SK-N-SH (cell line): Measurements from ENCODE around the gene ZNF107.

ENCODE experiments used
- EZH2phosphoT487 ChIP-seq: fragments of 200-600 bp; sonication (generic); IDR thresholded peaks from 2 replicates; pipeline ENCODE4 v1.6.1; 2017; ENCODE audit warnings: low read depth, mixed run types, mild to moderate bottlenecking, antibody characterized with exemption, moderate library complexity, borderline replicate concordance
- GABPA ChIP-seq: IDR thresholded peaks from 2 replicates; pipeline ENCODE4 v1.4.0; 2012; ENCODE audit warnings: low read depth, mild to moderate bottlenecking
- MXI1 ChIP-seq: IDR thresholded peaks from 2 replicates; pipeline ENCODE4 v1.6.1; 2012; ENCODE audit warnings: mild to moderate bottlenecking, low read depth, low read length, improper control_type of control experiment
- NRF1 ChIP-seq: IDR thresholded peaks from 2 replicates; pipeline ENCODE4 v1.6.1; 2012; ENCODE audit warnings: low read depth, mild to moderate bottlenecking, low read length
- POLR2AphosphoS5 ChIP-seq: IDR thresholded peaks from 2 replicates; pipeline ENCODE4 v1.6.1; 2012; ENCODE audit warnings: low read depth, low read length
- TEAD4 ChIP-seq: IDR thresholded peaks from 2 replicates; pipeline ENCODE4 v1.4.0; 2012; ENCODE audit warnings: mild to moderate bottlenecking, borderline replicate concordance; ENCODE audit not compliant: insufficient read depth
- TF ChIP-seq, protein P1 (sequence below): IDR thresholded peaks from 2 replicates; pipeline ENCODE4 v1.4.0; 2012; ENCODE audit warnings: low read depth
- TF ChIP-seq, protein P2 (sequence below): fragments of 200-600 bp; sonication (generic); IDR thresholded peaks from 2 replicates; pipeline ENCODE4 v1.6.1; 2017; ENCODE audit warnings: antibody characterized with exemption, mild to moderate bottlenecking, moderate library complexity

DNA sequence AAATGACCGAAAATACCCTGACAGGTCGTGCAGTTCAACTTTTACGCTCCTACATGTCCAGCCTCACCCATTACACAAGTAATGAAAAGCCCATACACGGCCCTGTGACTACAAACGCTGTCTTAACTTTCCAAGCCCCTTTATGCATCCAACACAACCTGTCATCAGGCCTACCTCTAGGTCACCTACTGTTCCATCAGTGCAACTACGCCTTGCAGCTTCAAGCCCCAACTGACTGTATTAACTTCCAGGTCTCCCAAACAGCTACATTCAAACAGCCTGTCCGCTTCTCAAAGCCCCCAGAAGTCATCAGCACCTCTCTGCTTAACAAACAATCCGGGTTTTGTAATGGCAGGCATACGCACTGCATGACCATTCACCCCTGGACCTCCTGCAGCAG is 19.2 kb downstream of the ZNF107 start:
- TF ChIP-seq, protein P1, sequence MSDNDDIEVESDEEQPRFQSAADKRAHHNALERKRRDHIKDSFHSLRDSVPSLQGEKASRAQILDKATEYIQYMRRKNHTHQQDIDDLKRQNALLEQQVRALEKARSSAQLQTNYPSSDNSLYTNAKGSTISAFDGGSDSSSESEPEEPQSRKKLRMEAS, result no peak
- TF ChIP-seq GABPA (no peak), POLR2AphosphoS5 (no peak), TEAD4 (no peak), NRF1 (no peak), EZH2phosphoT487 (no peak), MXI1 (no peak)
- TF ChIP-seq, protein P2, sequence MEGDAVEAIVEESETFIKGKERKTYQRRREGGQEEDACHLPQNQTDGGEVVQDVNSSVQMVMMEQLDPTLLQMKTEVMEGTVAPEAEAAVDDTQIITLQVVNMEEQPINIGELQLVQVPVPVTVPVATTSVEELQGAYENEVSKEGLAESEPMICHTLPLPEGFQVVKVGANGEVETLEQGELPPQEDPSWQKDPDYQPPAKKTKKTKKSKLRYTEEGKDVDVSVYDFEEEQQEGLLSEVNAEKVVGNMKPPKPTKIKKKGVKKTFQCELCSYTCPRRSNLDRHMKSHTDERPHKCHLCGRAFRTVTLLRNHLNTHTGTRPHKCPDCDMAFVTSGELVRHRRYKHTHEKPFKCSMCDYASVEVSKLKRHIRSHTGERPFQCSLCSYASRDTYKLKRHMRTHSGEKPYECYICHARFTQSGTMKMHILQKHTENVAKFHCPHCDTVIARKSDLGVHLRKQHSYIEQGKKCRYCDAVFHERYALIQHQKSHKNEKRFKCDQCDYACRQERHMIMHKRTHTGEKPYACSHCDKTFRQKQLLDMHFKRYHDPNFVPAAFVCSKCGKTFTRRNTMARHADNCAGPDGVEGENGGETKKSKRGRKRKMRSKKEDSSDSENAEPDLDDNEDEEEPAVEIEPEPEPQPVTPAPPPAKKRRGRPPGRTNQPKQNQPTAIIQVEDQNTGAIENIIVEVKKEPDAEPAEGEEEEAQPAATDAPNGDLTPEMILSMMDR, result no peak
